Peyer's patch (tissue), 4 donors: ENCODE results near the gene PACS2.

ENCODE experiments used
- CTCF ChIP-seq, 6 experiments: fragments of 450-650 bp in 4 of 6; fragments of 200-600 bp in 2 of 6; sonication (generic) in 1 of 6; IDR thresholded peaks; one replicate each; pipeline ENCODE4 v1.5.1; 2017 to 2019; ENCODE audit warnings: antibody characterized with exemption in 6 of 6, mild to moderate bottlenecking in 3 of 6, moderate library complexity in 1 of 6
- POLR2A ChIP-seq, 2 donors: fragments of 450-650 bp; IDR thresholded peaks; one replicate each; pipeline ENCODE4 v1.5.1; 2017; ENCODE audit warnings: antibody characterized with exemption in 2 of 2, mild to moderate bottlenecking in 2 of 2, moderate library complexity in 2 of 2

GRCh38 chr14:105323663-105324062, 9.1 kb downstream of the PACS2 start:
- no peak for TF ChIP-seq CTCF (IDR thresholded peaks at IDR 0.05)
- no peak for TF ChIP-seq POLR2A (IDR thresholded peaks at IDR 0.05)
